ENCODE data around the gene LIFR. TPM values are rescaled to one million over a fixed set of nuclear protein-coding genes. Genes with fewer than 3 reads are reported as not detected.
"Not testable (repeated sequence)": the region's sequence is repeated elsewhere in the genome, so short reads cannot be mapped to it uniquely, and the experiment has no call there.

LIFR gene, protein sequence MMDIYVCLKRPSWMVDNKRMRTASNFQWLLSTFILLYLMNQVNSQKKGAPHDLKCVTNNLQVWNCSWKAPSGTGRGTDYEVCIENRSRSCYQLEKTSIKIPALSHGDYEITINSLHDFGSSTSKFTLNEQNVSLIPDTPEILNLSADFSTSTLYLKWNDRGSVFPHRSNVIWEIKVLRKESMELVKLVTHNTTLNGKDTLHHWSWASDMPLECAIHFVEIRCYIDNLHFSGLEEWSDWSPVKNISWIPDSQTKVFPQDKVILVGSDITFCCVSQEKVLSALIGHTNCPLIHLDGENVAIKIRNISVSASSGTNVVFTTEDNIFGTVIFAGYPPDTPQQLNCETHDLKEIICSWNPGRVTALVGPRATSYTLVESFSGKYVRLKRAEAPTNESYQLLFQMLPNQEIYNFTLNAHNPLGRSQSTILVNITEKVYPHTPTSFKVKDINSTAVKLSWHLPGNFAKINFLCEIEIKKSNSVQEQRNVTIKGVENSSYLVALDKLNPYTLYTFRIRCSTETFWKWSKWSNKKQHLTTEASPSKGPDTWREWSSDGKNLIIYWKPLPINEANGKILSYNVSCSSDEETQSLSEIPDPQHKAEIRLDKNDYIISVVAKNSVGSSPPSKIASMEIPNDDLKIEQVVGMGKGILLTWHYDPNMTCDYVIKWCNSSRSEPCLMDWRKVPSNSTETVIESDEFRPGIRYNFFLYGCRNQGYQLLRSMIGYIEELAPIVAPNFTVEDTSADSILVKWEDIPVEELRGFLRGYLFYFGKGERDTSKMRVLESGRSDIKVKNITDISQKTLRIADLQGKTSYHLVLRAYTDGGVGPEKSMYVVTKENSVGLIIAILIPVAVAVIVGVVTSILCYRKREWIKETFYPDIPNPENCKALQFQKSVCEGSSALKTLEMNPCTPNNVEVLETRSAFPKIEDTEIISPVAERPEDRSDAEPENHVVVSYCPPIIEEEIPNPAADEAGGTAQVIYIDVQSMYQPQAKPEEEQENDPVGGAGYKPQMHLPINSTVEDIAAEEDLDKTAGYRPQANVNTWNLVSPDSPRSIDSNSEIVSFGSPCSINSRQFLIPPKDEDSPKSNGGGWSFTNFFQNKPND
- polyA plus RNA-seq (2013, experiment 1 of 2; ENCODE audit: insufficient read length), result 8.2 TPM
- 6.8 TPM for polyA plus RNA-seq (2013, experiment 2 of 2; ENCODE audit: insufficient read length)

DNA sequence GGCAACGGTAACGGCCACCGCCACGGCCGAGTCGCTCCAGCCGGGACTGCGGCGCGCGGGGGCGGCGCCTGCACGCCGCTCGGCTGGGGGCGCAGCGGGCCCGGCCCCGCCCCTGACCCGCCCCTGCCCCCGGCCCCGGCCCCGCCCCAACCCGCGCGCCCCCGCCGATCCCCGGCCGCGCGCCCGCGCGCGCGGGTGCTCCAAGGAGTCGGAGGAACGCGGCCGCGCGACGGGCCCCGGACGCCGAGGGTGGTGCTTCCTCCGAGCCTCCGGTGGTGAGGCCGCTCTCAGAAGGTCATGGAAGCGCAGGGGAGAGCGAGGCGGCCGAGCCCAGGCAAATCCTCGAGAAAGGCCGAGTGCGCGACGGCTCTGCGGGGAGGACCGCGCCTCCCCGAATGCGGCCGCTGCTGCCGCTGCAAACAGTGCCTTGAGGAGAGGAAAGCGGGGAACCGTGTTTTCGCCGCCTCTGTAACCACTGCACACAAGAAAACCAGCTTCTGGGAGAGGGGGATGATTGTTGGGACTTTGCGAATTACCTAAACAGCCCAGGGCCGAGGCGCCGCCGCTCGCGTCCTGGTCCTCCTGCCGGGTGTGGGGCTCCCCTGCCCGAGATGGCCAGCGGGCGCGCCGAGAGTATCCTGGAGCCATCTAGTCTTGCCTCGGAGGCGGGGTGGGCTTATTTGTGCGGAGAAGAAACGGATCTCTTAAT, at the start of gene LIFR:
Gene LIFR, minus strand, starts transcription at position 48 of the 709 bp plus-strand sequence. CDS start 25,999 bp downstream, outside the sequence.
- DNase-seq, result peak; percentile 86

DNA sequence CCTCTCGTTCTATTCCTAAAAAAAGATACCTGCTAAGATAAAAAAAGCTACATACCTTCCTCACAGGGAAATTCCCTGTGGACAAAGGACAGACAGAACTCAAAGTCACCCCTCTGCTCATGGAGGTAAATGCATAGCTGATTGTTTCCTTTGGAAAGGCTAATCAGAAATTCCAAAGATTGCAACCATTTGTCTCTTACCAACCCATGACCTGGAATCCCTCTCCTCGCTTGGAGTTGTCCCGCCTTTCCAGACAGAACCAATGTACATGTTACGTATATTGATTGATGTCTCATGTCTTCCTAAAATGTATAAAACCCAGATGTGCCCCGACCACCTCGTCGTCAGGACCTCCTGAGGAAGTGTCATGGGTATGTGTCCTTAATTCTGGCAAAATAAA, 49.2 kb upstream of the LIFR start:
- DNase-seq, result no peak

DNA sequence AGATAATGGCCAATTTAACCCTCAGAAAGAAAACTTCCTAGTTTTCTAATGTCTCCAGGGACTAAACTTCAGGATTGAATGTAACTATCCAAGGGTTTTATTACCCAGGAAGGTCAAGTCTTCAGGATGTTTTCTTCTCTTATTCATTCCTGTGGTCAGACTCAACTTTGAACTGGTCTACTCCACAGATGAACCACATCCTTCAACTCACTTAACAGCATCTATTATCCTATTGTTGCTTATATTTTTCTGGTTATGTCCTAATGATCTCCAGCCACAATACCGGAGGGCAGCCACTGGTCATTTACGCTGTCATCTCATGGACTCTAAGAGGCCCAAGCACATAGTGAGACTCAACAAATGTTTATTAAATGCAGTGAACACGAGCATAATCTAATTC, 47.2 kb upstream of the LIFR start:
- no peak for DNase-seq

DNA sequence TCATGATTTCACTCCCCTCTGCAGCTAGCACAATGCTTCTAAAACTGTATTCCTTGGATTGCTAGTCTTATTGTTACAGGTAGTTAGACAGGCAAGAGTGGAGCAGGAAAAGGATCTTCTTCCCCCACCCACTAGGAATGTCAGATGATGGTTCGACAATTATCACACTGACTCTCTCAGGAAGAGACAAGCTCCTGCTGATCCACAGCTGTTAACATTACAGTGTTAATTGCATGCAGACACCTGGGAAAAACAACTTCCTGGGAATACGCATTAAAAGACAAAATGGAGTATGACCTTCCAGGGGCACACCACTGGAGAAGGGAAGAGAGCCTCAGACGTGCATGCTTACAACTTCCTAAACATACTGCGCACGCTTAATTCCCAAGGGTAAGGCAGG, 46.2 kb upstream of the LIFR start:
- DNase-seq, result no peak

DNA sequence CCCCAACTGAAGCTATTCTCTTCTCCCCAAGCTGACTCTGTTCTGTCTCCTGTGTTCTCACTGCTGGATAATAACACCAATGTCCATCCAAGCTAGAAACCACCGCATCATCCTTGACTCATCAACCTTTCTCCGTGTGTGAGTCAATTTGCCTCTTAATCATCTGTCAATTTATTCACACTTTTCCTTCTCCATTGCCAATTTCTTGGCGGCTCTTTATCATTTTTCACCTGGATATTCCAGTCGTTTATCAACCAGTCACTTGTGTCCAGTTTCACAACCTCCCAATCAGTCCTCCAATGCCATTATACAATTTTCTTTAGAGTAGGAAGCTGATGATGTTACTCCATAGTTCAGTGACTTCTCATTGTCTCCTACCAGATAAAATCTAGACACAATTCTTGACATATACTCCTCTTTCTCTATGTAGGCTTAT, 45.4 kb upstream of the LIFR start:
- peak; percentile 60 for DNase-seq

DNA sequence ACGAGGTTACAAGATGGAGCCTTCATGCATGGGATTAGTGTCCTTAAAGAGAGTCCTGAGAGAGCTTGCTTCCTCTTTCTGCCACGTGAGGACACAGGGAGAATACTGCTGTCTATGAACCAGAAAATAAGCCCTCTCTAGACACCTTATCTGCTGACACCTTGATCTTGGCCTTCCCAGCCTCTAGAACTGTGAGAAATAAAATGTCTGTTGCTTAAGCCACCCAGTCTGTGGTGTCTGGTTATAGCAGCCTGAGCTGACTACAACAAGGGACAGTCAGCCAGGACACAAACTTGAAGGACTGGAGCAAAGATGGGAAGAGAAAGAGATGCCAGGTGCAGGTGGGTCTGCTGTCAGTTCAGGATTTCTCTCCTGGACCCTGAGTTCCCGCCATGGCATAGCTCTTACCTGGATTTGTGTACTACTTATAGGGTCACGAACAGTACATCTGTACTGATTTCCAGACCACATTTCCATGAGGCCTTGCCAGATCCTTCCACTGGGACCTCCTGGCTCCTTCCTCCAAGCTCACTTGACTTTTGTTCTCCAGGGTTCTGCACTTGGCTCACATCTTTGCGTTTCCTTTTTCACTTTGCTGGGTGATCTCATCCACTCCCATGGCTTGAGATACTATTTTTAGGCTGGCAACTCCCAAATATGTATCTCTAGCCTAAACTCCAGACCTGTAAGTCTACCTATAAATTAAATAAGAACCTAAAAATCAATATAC, 44.9 kb upstream of the LIFR start:
- no peak for DNase-seq

DNA sequence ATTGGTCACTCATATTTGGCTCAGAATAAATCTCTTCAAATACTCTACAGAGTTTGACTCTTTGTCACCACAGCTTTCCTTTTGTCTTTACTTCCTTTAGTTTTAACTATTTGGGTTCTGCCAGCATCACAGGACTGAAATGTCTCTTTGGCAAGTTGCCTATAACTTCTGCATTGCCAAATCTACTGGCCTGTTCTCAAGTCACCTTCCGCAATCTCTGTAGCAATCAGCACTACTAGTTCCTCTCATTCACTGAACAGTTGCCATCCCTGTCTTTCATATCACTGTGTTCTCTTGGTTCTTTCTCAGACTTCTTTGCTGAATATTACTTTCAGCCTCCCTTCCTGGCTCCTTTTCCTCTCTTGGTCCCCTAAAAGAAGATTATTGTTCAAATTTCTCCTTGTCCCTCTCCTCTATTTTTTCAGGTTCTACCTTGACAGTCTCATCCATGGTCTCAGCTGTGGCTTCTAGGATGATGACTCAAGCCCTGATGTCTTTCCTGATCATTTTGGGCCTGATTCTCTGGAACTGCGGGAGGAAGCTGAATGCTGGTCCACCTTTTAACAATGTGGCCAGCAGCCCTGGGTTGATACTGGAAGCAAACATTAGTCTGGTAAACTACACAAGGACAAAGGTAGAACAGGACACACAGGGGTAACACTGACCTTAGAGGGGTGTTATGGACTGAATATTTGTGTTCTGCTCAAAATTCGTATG, 44.0 kb upstream of the LIFR start:
- DNase-seq, result peak; percentile 44

DNA sequence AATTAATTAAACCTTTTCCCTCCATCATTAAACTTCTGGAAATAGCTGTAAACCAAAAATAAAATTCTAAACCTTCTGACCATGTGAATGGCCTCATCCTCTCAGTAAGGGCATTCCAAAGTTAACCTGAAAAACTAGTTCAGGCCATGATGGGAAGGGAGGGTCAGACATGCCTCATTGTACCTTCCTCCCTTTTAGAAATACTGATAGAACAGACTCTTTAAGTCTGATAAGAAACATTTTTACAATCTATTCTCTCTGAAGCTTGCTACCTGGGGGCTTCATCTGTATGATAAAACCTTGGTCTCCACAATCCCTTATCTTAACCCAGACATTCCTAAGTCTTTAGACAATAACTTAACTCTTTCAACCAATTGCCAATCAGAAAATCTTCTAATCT, 43.3 kb upstream of the LIFR start:
- not testable (repeated sequence) for DNase-seq

DNA sequence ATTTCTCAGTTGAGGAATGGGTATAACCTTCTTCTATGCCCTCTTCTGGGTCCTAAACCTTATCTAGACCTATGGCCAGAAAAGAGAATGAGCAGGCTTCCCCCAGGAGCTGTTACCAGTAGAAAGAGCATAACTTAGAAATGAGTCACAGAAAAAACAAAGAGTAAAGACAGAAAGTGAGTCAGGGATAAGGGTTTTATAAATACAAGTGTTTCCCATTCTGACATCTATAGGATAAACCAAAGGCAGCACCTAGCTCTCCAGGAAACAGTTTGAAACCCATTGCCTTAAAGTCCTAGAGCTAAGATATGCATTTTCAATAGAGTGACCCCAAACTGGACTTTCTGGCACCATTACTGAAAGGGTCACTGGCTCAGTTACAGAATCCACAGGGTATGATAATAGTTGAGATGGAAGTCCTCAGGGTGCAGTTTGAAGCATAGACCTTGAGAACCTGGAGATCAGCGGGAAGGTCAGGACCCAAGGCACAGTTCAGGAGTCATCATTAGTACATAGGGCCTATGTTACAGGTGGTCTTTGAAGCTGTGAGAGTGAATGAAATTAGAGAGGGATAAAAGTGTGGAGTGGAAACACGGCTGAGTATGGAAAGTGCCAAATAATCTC, 42.7 kb upstream of the LIFR start:
- peak; percentile 77 for DNase-seq

DNA sequence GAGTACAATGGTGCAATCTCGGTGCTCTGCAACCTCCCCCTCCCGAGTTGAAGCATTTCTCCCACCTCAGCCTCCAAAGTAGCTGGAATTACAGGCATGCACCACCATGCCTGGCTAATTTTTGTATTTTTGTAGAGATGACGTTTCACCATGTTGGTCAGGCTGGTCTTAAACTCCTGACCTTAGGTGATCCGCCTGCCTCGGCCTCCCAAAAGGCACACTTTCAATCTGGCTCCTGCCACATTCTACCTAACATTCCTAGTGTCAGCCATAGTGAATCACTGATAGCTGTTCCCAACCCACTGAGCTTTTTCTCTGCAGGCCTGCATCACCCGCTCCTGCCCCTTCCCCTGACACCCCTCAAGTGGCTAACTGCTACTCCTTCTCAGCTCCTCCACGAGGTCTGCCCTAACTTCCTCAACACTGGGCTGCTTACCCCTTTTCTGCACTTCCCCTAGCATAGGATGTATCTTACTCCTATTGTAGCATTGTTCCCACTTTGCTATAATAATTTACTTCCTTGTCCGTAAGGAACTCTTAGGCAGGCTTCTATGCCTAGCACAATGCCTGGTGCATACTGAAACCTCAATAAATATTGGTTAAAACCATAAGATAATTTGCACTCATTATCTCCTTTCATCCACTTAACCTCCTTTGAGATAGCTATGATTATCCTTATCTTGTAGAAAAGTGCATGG, 42.0 kb upstream of the LIFR start:
- DNase-seq, result no peak

DNA sequence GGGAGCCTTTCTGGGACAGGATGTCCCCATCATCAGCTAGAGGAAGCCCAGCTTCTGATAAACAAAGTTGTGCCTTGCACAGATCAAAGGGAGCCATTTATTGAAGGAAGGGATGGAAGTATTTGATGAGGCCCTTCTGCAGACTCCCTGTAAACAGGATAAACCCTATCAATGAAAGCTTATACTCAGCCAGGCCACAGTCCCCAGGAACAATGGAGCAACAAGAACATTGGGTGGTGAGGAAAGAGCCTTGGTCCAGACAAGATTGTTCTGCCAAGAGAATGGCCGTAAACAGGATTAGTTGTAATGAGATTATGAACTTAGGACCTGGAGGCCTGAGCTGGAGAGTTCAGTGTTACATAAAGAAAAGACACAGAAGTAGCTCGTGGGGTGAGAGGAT, 40.5 kb upstream of the LIFR start:
- no peak for DNase-seq

DNA sequence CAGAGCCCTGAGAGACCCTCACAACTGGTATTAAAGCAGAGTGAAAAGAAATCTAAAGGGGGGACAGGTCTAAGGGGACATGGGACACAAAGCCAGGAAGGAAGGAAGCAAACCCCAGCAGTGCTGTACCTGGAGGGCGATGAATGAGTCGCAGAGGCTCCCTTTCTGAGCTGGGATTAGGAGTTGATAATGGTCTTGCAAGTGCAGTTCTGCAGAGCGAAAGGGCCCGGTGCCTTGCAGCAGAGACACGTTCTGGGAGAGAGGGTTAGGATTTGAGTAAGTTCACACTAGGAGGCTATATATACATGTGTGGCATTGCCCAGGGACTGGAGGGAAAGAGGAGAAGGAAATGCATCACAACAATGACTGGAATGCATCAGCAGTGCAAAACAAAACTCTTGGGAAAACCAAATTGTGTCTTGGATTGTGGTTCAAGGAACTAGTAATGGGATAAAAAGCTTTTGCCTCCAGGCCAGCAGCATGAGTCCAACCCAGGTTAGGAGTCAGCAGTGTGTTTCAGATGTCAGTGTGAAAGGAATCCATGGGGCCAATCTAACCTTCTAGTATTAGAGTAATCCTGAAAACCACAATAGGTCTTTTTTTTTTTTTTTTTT, 38.8 kb upstream of the LIFR start:
- peak; percentile 77 for DNase-seq

DNA sequence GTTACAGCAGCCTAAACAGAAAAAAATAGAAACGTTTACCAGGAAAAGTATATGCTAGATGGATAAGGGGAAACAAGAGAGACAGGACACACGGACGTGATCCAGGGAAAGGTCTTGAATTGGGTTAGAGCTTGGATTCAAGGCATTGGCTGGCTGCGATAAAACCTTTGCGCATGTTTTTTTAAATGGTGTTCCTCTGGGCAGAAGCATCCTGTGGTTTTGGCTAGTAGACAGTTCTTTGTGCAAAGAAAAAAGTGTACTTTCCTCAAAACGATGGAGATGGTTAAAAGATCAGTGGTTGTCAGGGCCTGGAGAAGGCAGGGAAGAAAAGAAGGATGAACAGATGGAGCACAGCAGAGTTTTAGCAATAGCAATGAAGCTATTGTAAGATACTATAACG, 37.5 kb upstream of the LIFR start:
- DNase-seq, result no peak

DNA sequence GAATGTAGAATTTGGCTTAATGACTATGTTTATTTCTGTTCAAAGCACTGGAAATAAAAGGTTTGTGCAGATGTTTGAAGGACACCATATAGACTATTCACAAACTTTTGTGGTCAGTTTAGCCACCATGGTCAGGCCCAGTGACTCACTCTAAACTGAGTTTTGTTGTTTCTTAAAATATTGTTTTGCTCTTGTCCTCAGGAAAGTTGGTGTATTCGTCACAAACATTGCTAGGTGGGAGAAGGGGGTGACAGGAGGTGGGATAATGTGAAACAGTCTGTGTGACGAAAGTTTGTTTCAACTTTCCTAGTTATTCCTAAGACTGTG, 35.0 kb upstream of the LIFR start:
- no peak for DNase-seq

DNA sequence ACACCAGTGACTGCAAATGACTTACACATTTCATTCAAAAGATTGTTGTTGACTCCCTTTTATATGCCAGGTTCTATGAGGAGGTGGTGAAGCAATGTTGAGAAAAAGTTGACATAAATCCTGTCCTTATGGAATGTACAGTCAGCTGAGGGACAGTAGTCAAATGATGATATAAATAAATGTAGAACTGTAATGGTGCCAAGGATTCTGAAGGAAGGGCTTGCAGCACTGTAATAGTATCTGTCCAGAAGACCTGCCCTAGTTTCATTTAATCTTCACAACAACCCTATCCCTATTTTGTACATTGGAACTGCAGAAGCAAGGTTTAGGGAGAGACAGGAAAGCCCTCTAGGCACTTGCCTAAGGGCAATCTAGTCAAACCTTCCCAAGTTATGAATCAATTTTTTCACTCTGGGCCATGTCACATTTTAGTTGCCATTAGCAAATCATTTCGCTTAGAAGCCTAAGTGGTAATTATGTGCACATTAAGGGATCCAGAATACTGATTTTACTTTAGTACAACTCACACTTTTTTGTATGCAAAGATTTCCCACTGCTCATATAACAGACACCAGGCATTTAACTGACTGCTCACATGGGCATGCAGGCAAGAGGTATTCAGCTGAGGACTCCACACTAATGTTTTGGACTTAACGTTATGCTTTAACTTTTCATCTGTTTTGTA, 34.5 kb upstream of the LIFR start:
- no peak for DNase-seq

DNA sequence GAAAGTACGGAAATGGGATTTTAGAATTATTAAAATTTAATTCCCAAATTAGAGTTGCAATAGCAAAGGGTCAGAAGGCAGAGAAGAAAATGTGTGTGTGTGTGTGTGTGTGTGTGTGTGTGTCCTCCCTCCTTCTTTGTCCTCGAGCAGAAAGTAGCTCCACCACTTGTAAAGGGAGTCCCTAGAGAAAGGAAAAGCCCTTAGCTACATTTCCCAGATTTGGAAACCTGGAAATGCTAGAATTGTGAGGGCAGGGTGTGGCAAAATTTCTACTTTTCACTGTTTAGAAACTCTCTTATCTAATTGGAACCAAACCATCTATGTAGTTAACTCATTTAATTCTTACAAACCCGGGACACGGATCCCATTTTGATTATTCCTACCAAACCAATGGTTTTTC, 33.2 kb upstream of the LIFR start:
- DNase-seq, result no peak

DNA sequence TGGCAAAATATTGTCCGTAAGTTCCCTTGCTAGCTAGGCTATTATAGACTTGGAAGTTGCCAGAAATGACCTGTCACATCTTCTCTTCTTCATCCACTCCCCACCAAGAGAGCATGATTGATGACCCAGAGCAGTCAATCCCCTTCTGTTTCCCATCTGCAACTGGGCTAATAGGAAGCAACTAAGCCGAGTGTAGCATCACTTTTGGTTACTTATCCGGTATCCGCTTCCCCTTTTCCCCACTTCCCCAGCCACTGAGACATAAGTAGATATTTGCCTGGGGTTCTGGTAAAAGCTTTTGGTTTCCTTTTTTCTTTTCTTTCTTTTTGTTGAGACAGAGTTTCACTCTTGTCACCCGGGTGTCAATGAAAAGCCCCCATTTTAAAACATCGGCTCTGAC, 29.4 kb upstream of the LIFR start:
- DNase-seq, result no peak

DNA sequence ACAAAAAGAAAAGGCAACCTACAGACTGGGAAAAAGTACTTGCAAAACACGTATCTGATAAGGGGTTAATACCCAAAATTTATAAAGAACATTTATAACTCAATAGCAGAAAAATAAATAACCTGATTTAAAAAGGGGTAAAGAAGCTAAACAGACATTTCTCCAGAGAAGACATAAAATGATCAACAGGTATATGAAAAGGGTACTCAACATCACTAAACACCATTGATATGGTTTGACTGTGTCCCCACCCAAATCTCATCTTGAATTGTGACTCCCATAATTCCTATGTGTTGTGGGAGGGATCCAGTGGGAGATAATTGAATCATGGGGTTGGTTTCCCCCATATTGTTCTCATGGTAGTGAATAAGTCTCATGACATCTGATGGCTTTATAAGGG, 27.1 kb upstream of the LIFR start:
- DNase-seq, result no peak

DNA sequence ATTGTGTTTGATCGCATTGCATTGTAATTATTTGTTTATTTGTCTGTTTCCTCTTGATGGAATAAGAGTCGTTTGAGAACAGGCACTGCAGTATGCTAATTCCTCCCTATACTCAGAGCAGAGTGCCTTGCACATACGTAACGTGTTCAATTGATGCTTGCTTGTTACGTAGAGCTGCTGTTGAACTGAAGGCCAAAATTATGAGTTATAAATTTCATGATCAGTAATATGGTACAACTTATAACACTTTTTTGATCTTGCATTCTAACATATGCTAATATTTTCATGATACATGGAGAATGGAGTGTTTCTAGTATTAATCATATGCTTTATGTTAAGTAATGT, 26.5 kb upstream of the LIFR start:
- DNase-seq, result no peak

Measured in fibroblast of skin of abdomen (primary cell).